ENCODE data around the gene BICRA. TPM values are rescaled to one million over a fixed set of nuclear protein-coding genes. Genes with fewer than 3 reads are reported as not detected.
A peak's percentile ranks its signal among the peaks of the same experiment; 100 is the strongest.
"Not testable (repeated sequence)": the region's sequence is repeated elsewhere in the genome, so short reads cannot be mapped to it uniquely, and the experiment has no call there.

The BICRA gene
- total RNA-seq, 1 donor from 2014 or later = 4.2 TPM

GRCh38 chr19:47630594-47630993, 21.7 kb downstream of the BICRA start:
- DNase-seq (ENCODE audit: low read depth, low spot score) = no peak

- DNase-seq (ENCODE audit: low read depth, low spot score) = no peak
Measured at GRCh38 chr19:47631681-47632446, 22.9 kb downstream of the BICRA start.

- no peak for DNase-seq (ENCODE audit: low read depth, low spot score)
Measured at GRCh38 chr19:47633517-47633916, 24.6 kb downstream of the BICRA start.

GRCh38 chr19:47633996-47634395, 25.1 kb downstream of the BICRA start:
- DNase-seq (ENCODE audit: low read depth, low spot score) = no peak

- not testable (repeated sequence) for DNase-seq (ENCODE audit: low read depth, low spot score)
Measured at GRCh38 chr19:47635152-47635754, 26.3 kb downstream of the BICRA start.

- no peak for DNase-seq (ENCODE audit: low read depth, low spot score)
Measured at GRCh38 chr19:47637550-47637949, 28.6 kb downstream of the BICRA start.

- no peak for DNase-seq (ENCODE audit: low read depth, low spot score)
Measured at GRCh38 chr19:47641891-47642485, 33.1 kb downstream of the BICRA start.

GRCh38 chr19:47643281-47643680, 34.3 kb downstream of the BICRA start:
- DNase-seq (ENCODE audit: low read depth, low spot score) = no peak

- no peak for DNase-seq (ENCODE audit: low read depth, low spot score)
Measured at GRCh38 chr19:47644199-47644598, 35.3 kb downstream of the BICRA start.

- DNase-seq (ENCODE audit: low read depth, low spot score) = no peak
Measured at GRCh38 chr19:47644743-47645482, 36.0 kb downstream of the BICRA start.

- DNase-seq (ENCODE audit: low read depth, low spot score) = no peak
Measured at GRCh38 chr19:47646924-47647323, 38.0 kb downstream of the BICRA start.

- DNase-seq (ENCODE audit: low read depth, low spot score) = no peak
Measured at GRCh38 chr19:47649588-47649987, 40.7 kb downstream of the BICRA start.

GRCh38 chr19:47650700-47651099, 41.8 kb downstream of the BICRA start:
- DNase-seq (ENCODE audit: low read depth, low spot score) = no peak

- DNase-seq (ENCODE audit: low read depth, low spot score) = no peak
Measured at GRCh38 chr19:47651132-47651531, 42.2 kb downstream of the BICRA start.

GRCh38 chr19:47651691-47652090, 42.8 kb downstream of the BICRA start:
- no peak for DNase-seq (ENCODE audit: low read depth, low spot score)

- DNase-seq (ENCODE audit: low read depth, low spot score) = no peak
Measured at GRCh38 chr19:47652285-47652684, 43.4 kb downstream of the BICRA start.

GRCh38 chr19:47653856-47654255, 44.9 kb downstream of the BICRA start:
- no peak for DNase-seq (ENCODE audit: low read depth, low spot score)

- no peak for DNase-seq (ENCODE audit: low read depth, low spot score)
Measured at GRCh38 chr19:47657719-47658118, 48.8 kb downstream of the BICRA start.

- DNase-seq (ENCODE audit: low read depth, low spot score) = peak; percentile 50
Measured at GRCh38 chr19:47658431-47659348, 49.8 kb downstream of the BICRA start.

GRCh38 chr19:47660435-47660832, 51.5 kb downstream of the BICRA start:
- no peak for DNase-seq (ENCODE audit: low read depth, low spot score)

- DNase-seq (ENCODE audit: low read depth, low spot score) = no peak
Measured at GRCh38 chr19:47661161-47661560, 52.2 kb downstream of the BICRA start.
